Right lung (tissue), 10 donors: ENCODE results near the gene RERG. TPM values are rescaled to one million over a fixed set of nuclear protein-coding genes. Genes with fewer than 3 reads are reported as not detected.
"Not testable (repeated sequence)": the region's sequence is repeated elsewhere in the genome, so short reads cannot be mapped to it uniquely, and the experiment has no call there.

ENCODE experiments used
- DNase-seq, 2 donors: peaks; one replicate each; pipeline ENCODE4 v3.0.0-alpha.2; 2013
- long read RNA-seq, 8 donors: transcript quantifications; one replicate each; lab custom pipeline, GENCODE V29; 2026
- polyA plus RNA-seq, 5 donors: library from polyadenylated mRNA; unstranded; fragments of 120-200 nt; gene quantifications; one replicate each; pipeline versions ENCODE4 v1.2.1 to v1.2.3, GENCODE V29; 2013; ENCODE audit warnings: inconsistent platforms in 1 of 5, low replicate concordance in 1 of 5; ENCODE audit not compliant: insufficient read length in 5 of 5, insufficient read depth in 1 of 5

The RERG gene, protein sequence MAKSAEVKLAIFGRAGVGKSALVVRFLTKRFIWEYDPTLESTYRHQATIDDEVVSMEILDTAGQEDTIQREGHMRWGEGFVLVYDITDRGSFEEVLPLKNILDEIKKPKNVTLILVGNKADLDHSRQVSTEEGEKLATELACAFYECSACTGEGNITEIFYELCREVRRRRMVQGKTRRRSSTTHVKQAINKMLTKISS
- polyA plus RNA-seq = 10 to 100 TPM; 11.8 to 18.3 (median 16.7) TPM
- long read RNA-seq, donor 1, transcript RERG-201 (5 exons, 2,264 nt) = major isoform, 7 of 8 reads
- long read RNA-seq, donor 1, partial matches to known transcripts = 0 of 8 reads
- long read RNA-seq, donor 1, other reads (novel, unspliced or antisense) = 0 of 8 reads
- long read RNA-seq, donor 2, partial matches to known transcripts = 0 of 2 reads
- long read RNA-seq, donor 2, other reads (novel, unspliced or antisense) = 0 of 2 reads
- long read RNA-seq, donor 3, partial matches to known transcripts = 0 of 5 reads
- long read RNA-seq, donor 3, other reads (novel, unspliced or antisense) = 0 of 5 reads
- long read RNA-seq, donor 4, transcript RERG-201 (5 exons, 2,264 nt) = major isoform, 5 of 5 reads
- long read RNA-seq, donor 4, partial matches to known transcripts = 0 of 5 reads
- long read RNA-seq, donor 4, other reads (novel, unspliced or antisense) = 0 of 5 reads
- long read RNA-seq, donor 5, transcript RERG-201 (5 exons, 2,264 nt) = major isoform, 5 of 7 reads
- long read RNA-seq, donor 5, partial matches to known transcripts = 0 of 7 reads
- long read RNA-seq, donor 5, other reads (novel, unspliced or antisense) = 0 of 7 reads
- long read RNA-seq, donor 6, transcript RERG-201 (5 exons, 2,264 nt) = major isoform, 5 of 6 reads
- long read RNA-seq, donor 6, partial matches to known transcripts = 0 of 6 reads
- long read RNA-seq, donor 6, other reads (novel, unspliced or antisense) = 0 of 6 reads
- long read RNA-seq, donor 7, partial matches to known transcripts = 0 of 4 reads
- long read RNA-seq, donor 7, other reads (novel, unspliced or antisense) = 0 of 4 reads
- long read RNA-seq, donor 8, transcript RERG-201 (5 exons, 2,264 nt) = major isoform, 7 of 7 reads
- long read RNA-seq, donor 8, partial matches to known transcripts = 0 of 7 reads
- long read RNA-seq, donor 8, other reads (novel, unspliced or antisense) = 0 of 7 reads

DNA sequence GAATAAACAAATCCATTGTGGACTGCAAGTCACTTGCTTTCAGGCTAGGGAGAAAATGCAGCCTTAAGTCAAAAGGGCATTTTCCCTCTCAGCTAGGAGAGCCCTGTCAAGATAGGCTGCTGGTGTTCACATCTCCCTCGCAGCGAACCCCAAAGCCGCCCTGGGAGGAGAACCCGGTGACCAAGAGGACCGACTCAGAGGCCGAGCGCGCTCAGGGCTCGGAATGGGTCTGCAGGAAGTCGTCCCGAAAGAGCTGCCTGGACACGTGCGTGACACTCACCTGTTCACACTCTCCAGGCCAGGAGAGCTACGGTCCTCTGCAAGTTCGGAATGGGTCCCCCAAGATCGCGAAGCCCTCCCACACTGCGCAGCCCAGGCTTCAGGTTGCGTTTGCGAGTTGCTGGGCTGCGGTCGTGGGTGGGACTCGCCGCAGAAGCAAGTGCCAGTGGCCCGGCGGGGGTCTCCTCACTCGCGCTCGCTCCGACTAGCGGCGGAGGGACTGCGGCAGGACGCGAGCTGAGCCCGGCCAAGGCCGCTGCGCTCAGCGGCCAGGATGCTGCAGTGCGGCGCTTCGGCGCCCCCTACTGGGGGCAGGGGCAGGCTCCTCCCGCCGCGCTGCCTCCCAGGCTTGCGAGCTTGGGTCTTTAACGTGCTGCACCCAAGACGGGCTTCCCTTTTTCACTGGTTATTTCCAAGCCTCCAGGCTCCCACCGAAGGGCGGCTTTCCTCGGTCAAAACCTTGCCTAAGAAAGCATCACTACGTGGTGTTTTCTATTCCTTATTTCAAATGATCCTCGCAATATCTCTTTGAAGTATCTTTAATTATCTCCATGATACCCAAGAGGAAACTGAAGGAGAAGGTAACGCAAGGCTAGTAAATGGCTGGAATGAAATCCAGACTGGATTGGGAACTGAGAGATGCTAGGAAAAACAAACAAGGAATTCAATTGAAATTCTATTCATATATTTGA, at the start of gene RERG:
TSS of gene RERG (minus strand) at position 503 of the 971 bp plus-strand sequence. CDS start 3,928 bp downstream, outside the sequence.
- peak; percentile 86 to 87 for DNase-seq

GRCh38 chr12:15270591-15270990, 49.4 kb upstream of the RERG start:
- DNase-seq = no peak

GRCh38 chr12:15268927-15269552, 47.8 kb upstream of the RERG start:
- peak; percentile 39 for DNase-seq

- DNase-seq = no peak
Measured at GRCh38 chr12:15268309-15268708, 47.1 kb upstream of the RERG start.

- no peak for DNase-seq
Measured at GRCh38 chr12:15265875-15266274, 44.7 kb upstream of the RERG start.

DNA sequence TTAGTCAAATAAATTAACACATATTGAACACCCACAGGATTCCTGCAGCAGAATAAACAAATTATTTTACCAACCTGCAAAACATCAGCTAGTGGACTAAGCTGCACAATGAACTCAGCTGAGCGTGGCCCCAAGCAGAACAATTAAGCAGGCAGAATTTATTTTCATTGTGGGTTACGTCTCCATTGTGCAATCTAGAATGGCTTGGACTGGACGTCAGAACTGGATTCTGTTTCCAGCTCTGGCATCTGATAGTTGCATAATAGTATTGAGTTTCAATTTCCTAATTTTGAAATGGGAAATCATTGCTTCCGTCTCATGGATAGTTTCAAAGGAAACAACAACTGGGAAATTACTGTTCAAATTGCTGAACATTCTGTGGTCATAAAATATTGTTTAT, 35.5 kb upstream of the RERG start:
- DNase-seq = peak; percentile 42 to 49

GRCh38 chr12:15253990-15254389, 32.8 kb upstream of the RERG start:
- no peak for DNase-seq

- no peak for DNase-seq
Measured at GRCh38 chr12:15244926-15245325, 23.7 kb upstream of the RERG start.

DNA sequence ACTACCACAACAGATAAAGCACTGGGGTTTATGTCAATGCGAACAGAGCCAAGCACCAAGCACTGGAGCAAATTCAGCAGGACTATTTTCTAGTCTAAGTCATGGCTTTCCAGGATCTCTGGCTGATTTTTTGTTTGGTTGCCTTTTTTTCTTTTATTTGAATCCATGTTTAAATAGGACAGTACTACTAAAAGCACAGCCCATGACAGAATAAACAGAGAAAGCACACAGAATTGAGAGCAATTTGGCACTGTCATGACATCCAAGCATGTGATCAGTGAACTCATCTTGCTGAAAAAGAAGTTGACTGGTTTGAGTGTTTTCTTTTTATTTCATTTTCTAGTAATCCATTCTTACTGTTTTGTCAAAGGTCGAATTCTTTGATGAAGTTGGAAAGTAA, 23.1 kb upstream of the RERG start:
- DNase-seq = no peak

- no peak for DNase-seq
Measured at GRCh38 chr12:15243102-15243501, 21.9 kb upstream of the RERG start.

GRCh38 chr12:15240898-15241297, 19.7 kb upstream of the RERG start:
- DNase-seq = no peak

GRCh38 chr12:15234508-15234907, 13.3 kb upstream of the RERG start:
- no peak for DNase-seq

GRCh38 chr12:15234011-15234410, 12.8 kb upstream of the RERG start:
- no peak for DNase-seq

- DNase-seq = no peak
Measured at GRCh38 chr12:15232959-15233358, 11.7 kb upstream of the RERG start.

- no peak for DNase-seq
Measured at GRCh38 chr12:15231493-15231892, 10.3 kb upstream of the RERG start.

DNA sequence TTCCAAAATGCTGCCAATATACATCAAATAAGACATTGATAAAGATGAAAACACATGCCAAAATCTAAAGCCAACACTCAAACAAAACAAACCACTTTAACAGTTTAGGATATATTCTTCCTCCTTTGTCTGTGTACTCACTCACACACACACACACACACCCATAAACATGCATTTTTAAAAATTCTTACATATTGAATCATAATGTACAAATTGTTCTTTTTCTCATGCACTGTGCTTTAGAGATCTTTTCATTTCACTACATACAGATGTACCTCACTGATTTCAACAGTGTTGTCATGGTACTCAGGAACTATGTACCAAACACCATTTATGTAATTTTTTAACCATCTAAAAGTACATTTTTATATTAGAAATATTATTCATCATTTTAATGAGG, 9.5 kb upstream of the RERG start:
- DNase-seq = no peak

GRCh38 chr12:15230137-15230536, 8.9 kb upstream of the RERG start:
- DNase-seq = no peak

DNA sequence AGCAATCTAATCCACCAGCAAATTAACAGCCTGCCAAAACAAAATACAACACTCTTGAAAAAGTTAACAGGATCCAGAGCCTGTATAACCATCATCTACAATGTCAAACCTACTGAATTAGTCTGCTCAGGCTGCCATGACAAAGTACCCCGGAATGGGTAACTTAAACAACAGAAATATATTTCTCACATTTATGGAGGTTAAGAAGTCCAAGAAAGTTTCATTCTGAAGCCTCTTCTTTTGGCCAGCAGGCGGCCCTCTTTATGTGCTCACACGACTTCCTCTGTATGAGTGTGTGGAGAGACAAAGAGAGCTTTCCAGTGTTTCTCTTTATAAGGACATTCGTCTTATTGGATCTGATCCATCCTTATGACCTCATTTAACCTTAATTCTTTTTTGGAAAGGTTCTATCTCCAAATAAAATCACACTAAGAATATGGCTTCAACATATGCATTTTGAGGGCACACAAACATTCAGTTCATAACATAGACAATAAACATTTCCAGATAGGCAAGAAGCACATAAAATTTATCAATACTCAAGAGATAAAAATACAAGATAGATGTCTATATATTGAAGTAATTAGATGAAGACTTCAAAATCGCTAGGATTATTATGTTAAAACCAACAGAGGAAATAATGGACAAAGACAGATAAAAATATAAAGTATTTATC, 5.9 kb upstream of the RERG start:
- no peak for DNase-seq

GRCh38 chr12:15225863-15226218, 4.6 kb upstream of the RERG start:
- DNase-seq = not testable (repeated sequence)
